Neuron (in vitro differentiated cells): ENCODE data around the gene OSBPL3.

ENCODE experiments used
- H2AFZ ChIP-seq: one replicate; pipeline ENCODE4 v1.6.1; 2013; ENCODE audit warnings: low read depth, mild to moderate bottlenecking, inconsistent platforms, low read length, moderate library complexity
- H3K27me3 ChIP-seq: one replicate; pipeline ENCODE4 v1.6.1; 2013; ENCODE audit warnings: low read length; ENCODE audit not compliant: insufficient read depth
- H3K36me3 ChIP-seq: one replicate; pipeline ENCODE4 v1.6.1; 2013; ENCODE audit warnings: low read length; ENCODE audit not compliant: insufficient read depth
- H3K4me1 ChIP-seq: one replicate; pipeline ENCODE4 v1.6.1; 2013; ENCODE audit warnings: low read length; ENCODE audit not compliant: insufficient read depth
- H3K4me3 ChIP-seq: 2 replicates; pipeline ENCODE4 v1.5.1; 2013; ENCODE audit warnings: mild to moderate bottlenecking, low read length, moderate library complexity
- H3K9me3 ChIP-seq: one replicate; pipeline ENCODE4 v1.6.1; 2013; ENCODE audit warnings: low read length

Gene OSBPL3

DNA sequence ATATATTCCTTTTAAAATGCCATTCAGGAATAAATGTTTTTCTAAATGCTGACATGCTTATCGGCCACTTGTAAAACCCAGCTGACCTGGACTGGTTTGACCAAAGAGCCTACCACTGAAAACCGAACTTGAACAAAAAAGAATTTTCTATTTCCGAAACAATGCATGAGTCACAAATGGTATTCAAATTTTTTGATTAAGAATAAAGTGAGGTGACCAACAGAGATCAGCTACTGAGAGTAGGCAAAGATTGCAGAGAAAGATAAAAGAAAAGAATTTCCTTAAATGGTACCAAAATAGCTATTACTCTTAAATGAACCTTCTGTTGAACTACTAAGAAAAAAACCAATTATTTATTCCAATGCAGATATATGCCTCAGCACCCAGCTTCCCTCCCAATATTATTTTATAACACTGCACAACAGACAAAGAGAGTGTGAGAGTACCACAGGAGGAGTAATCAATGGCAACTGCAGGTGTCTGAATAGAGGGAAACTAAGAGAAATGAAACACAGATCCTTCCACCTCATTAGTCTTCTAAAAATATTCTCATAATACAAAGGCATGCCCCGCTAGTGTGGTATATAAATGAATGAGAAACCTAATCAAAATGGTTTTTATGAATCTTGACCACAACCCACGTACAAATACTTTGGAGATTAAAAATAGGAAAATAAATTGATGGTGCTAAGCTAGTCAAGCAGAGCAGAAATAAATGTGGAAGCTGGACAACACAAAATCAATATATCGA is 20.1 kb downstream of the OSBPL3 start:
- no peaks in the 10 kb centered on the region for H3K4me1 ChIP-seq
- no peaks in the 10 kb centered on the region for H3K9me3 ChIP-seq
- no peak overlapping the region for H3K4me3 ChIP-seq
- no peaks in the 10 kb centered on the region for H3K27me3 ChIP-seq
- no peak overlapping the region for H2AFZ ChIP-seq
- no peaks in the 10 kb centered on the region for H3K36me3 ChIP-seq

GRCh38 chr7:24958399-24958798 is 21.6 kb downstream of the OSBPL3 start:
- H3K4me3 ChIP-seq = no peak overlapping the region

DNA sequence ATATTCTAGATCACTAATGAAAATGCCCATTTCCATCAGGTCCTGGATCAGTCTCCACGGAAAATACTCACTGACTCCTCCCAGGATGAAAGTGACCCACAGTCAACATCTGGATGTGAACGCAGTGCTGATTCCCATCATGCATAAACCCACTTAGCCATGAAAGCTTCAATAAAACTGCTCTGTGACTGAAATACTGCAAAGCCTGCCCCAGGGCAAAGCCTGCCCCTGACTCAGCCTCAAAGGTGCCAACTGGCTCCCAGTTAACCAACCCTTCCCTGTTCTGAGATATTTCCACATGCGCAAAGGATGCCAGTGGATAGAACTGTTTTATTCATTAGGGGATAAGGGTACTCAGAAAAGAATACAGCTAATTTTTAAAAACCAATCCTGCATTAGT is 24.0 kb downstream of the OSBPL3 start:
- Histone ChIP-seq H3K27me3 (no peaks in the 10 kb centered on the region), H3K36me3 (no peaks in the 10 kb centered on the region), H3K4me3 (no peak overlapping the region), H3K4me1 (no peaks in the 10 kb centered on the region), H2AFZ (no peak overlapping the region), H3K9me3 (no peaks in the 10 kb centered on the region)

More at GRCh38 chr7:24958399-24958798, 21.6 kb downstream of the OSBPL3 start:
- Histone ChIP-seq H3K9me3 (no peaks in the 10 kb centered on the region), H2AFZ (no peak overlapping the region), H3K4me1 (no peaks in the 10 kb centered on the region), H3K36me3 (no peaks in the 10 kb centered on the region), H3K27me3 (no peaks in the 10 kb centered on the region)

GRCh38 chr7:24955313-24955712 is 24.7 kb downstream of the OSBPL3 start:
- no peaks in the 10 kb centered on the region for H3K9me3 ChIP-seq
- no peaks in the 10 kb centered on the region for H3K36me3 ChIP-seq
- no peak overlapping the region for H3K4me3 ChIP-seq
- H3K27me3 ChIP-seq = no peaks in the 10 kb centered on the region
- H3K4me1 ChIP-seq = no peaks in the 10 kb centered on the region
- no peak overlapping the region for H2AFZ ChIP-seq

GRCh38 chr7:24952464-24952863 is 27.5 kb downstream of the OSBPL3 start:
- Histone ChIP-seq H3K36me3 (no peaks in the 10 kb centered on the region), H3K27me3 (no peaks in the 10 kb centered on the region), H2AFZ (no peak overlapping the region), H3K9me3 (no peaks in the 10 kb centered on the region), H3K4me3 (no peak overlapping the region), H3K4me1 (peaks cover 4% of the 10 kb centered on the region)

DNA sequence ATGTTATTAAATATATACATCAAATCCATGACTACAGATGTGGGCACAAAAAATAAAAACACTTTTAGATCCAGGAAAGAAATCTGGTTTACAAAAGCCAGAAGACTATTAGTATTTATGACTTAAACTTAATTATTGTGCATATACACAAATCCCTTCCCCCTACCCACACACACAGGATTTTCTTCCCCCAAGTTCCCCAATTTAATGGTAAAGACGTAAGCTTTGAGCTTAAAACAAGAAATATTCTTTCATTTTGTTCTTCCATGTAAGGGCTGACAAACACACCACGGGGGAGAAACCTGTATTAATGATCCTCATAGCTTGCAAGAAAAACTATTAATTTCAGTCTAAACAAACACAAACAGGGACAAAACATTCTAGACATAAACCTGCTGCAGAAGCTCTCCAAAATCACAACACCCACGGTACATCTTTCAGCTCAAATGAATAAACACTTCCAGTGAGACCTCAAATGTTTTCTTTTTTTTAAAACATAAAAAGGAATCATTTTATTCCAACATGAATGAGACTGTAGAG is 28.5 kb downstream of the OSBPL3 start:
- Histone ChIP-seq H3K4me1 (peaks cover 4% of the 10 kb centered on the region), H3K9me3 (no peaks in the 10 kb centered on the region), H3K4me3 (no peak overlapping the region), H2AFZ (no peak overlapping the region), H3K36me3 (no peaks in the 10 kb centered on the region), H3K27me3 (no peaks in the 10 kb centered on the region)

- H2AFZ ChIP-seq = no peak overlapping the region
- peaks cover 4% of the 10 kb centered on the region for H3K4me1 ChIP-seq
- no peaks in the 10 kb centered on the region for H3K36me3 ChIP-seq
- no peaks in the 10 kb centered on the region for H3K27me3 ChIP-seq
- no peaks in the 10 kb centered on the region for H3K9me3 ChIP-seq
- H3K4me3 ChIP-seq = no peak overlapping the region
These were observed 30.1 kb downstream of the OSBPL3 start for GRCh38 chr7:24949884-24950283.

DNA sequence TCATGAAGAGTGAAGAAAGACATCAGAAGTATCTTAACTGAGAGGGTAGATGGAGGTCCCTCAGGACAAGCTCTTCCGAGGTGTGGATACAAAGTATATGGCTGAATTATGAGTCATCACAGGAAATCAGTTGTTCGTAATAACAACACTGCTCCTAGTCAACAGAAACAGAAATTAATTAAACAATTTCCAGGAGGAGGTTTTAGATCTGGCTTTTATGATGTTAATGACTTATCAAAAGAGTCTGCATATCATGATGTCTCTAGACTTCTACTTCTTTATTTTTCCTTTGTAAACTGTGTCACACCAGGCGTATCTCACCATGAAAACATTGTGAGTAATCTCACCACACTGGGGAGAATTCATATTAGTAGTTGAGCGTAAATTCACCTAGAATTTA is 31.2 kb downstream of the OSBPL3 start:
- Histone ChIP-seq H3K27me3 (no peaks in the 10 kb centered on the region), H3K4me1 (peaks cover 4% of the 10 kb centered on the region), H2AFZ (no peak overlapping the region), H3K36me3 (no peaks in the 10 kb centered on the region), H3K4me3 (no peak overlapping the region), H3K9me3 (no peaks in the 10 kb centered on the region)

DNA sequence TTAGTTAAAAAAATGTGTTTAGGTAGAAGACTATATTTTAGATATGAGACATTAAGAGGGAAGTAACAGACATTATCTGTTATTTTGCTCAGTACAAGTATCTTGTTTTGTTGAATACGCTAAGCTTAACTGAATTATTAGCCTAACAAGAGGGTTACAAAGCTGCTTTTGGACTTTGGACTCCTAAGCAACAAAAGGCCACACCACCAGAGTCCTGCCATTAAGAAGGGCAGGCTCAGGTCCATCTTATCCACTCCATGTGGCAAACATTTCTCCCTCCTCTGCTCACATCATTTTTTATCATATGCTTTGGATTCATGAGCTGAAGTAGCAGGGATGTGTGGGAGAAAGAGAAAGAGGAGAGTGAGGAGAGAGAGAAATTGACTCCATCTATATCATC is 33.5 kb downstream of the OSBPL3 start:
- H3K4me3 ChIP-seq = no peak overlapping the region

GRCh38 chr7:24945899-24946298 is 34.1 kb downstream of the OSBPL3 start:
- Histone ChIP-seq H3K27me3 (no peaks in the 10 kb centered on the region), H3K4me3 (no peak overlapping the region), H2AFZ (no peak overlapping the region), H3K9me3 (no peaks in the 10 kb centered on the region), H3K4me1 (peaks cover 15% of the 10 kb centered on the region), H3K36me3 (no peaks in the 10 kb centered on the region)

More for the DNA sequence above, 33.5 kb downstream of the OSBPL3 start:
- no peaks in the 10 kb centered on the region for H3K27me3 ChIP-seq
- H3K36me3 ChIP-seq = no peaks in the 10 kb centered on the region
- no peak overlapping the region for H2AFZ ChIP-seq
- peaks cover 15% of the 10 kb centered on the region for H3K4me1 ChIP-seq
- H3K9me3 ChIP-seq = no peaks in the 10 kb centered on the region

DNA sequence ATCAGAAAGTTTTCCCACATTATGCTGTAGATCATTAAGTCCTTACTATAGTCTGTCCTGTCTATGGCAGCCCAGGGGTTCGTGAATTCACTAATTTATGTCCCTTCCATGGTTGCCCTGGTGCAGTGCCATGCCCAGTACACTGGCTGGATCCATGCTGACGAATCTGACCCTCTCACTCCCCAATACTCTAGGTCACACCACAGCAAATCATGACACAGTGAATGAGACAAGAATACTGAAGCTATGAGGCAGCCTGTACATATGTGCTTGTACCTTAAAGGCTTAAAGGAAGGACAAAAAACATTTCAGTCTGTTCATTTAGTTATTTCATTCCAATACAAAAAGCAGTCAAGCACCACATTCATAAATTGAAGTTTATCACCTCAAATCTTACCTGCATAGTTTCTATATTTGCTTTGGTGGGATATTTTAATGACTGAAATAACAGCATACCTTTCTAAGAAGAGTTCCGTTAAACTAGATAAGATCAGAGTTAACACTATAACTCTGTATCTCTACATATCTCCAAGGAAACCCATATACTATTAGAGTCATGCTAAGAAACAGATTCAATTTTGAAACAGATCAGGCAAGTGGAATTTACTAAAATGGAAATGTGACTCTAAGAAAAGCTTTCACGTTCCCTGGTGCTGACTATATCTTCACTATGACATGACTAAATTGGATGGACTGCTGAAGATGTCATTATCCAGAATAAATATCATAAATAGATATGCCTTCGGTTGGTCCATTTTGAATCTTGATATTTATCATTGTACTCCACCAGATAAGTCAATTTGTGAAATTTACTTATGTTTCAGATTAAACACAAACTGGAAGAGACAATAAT is 36.7 kb downstream of the OSBPL3 start:
- H3K27me3 ChIP-seq = no peaks in the 10 kb centered on the region
- no peak overlapping the region for H2AFZ ChIP-seq
- H3K9me3 ChIP-seq = no peaks in the 10 kb centered on the region
- H3K4me1 ChIP-seq = peaks cover 16% of the 10 kb centered on the region
- H3K4me3 ChIP-seq = no peak overlapping the region
- H3K36me3 ChIP-seq = no peaks in the 10 kb centered on the region

DNA sequence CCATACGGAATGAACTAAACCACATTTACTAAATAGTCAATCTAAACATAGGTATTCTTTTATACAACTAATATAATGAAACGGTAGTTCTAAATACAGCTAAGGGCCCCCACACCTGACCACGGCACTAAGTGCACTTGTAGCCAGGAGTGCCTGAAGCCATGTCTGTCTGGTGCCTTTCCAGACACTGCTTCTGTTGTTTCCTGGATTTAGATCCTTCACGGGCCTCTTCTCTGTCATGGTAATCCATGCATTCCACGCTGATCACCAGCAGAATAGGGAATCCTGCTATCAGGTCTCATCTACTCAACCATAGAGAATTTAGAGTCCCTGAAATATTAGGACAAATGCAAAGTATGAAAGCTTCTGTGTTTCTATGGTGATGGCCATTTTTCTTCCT is 37.8 kb downstream of the OSBPL3 start:
- no peaks in the 10 kb centered on the region for H3K36me3 ChIP-seq
- H3K9me3 ChIP-seq = no peaks in the 10 kb centered on the region
- H3K4me1 ChIP-seq = peaks cover 13% of the 10 kb centered on the region
- no peaks in the 10 kb centered on the region for H3K27me3 ChIP-seq
- no peak overlapping the region for H3K4me3 ChIP-seq
- no peak overlapping the region for H2AFZ ChIP-seq

DNA sequence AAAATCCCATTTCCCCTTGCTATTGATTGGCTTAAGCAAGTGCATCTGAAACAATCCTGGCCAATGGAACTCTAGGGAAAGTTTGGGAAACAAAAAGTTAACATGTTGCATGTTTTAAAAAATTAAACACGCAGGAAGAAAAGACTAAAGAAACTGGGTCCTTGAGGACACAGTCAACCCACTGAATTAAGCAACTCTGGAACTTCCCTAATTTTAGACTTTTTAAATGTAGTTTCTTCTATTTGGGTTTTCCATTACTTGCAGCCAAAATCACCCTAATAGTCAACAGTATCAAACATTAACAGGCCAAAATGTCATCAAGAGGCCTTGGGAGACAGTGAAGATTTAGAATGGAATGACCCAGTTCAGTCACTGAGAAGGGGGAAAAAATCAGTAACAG is 40.6 kb downstream of the OSBPL3 start:
- Histone ChIP-seq H3K9me3 (no peaks in the 10 kb centered on the region), H3K27me3 (no peaks in the 10 kb centered on the region), H3K4me1 (peaks cover 13% of the 10 kb centered on the region), H2AFZ (no peak overlapping the region), H3K36me3 (no peaks in the 10 kb centered on the region), H3K4me3 (no peak overlapping the region)
